HCT116 (cell line): ENCODE measurements around the gene STAB1. TPM values are rescaled to one million over a fixed set of nuclear protein-coding genes. Genes with fewer than 3 reads are reported as not detected.

Source experiments
- ATAC-seq: fragments of 200-7000 bp; cut with Tn5 transposase; 2 replicates; pipeline ENCODE4 v1.9.1; 2020; ENCODE audit warnings: mild to moderate bottlenecking, moderate library complexity
- BruUV-seq: library from RNA; stranded (reverse); fragments of 400-500 nt; replicated peaks from 2 replicates; lab custom pipeline; 2021; lab: Mats Ljungman, UMichigan
- CTCF ChIA-PET: fragments of 300-600 bp; sonication (Branson Sonifier 250); formaldehyde crosslinking; loops from one replicate; lab custom pipeline; 2021; ENCODE audit warnings: antibody characterized with exemption; lab: Charles Lee
- POLR2A ChIA-PET: fragments of 300-600, 350-600 bp; sonication (Branson Sonifier 250); formaldehyde crosslinking; loops from one replicate; lab custom pipeline; 2021; ENCODE audit warnings: antibody characterized with exemption; lab: Charles Lee
- RAD21 ChIA-PET, 2 experiments: fragments of 300-600 bp; sonication (Branson Sonifier 250); formaldehyde crosslinking; loops; one replicate each; lab custom pipeline; 2023; ENCODE audit warnings: low total read pairs in 2 of 2; ENCODE audit not compliant: uncharacterized antibody in 2 of 2, unreplicated experiment in 2 of 2, low non-redundant PET in 1 of 2; lab: Charles Lee
- DNase-seq: peaks from one replicate; pipeline ENCODE4 v3.0.0-alpha.2; 2010; ENCODE audit warnings: low read depth, low spot score
- H2AFZ ChIP-seq: fragments of 200-600 bp; shearing (Covaris generic), sonication (generic); 2 replicates; pipeline ENCODE4 v1.6.1; 2017; ENCODE audit warnings: low read depth, mixed run types, mixed read lengths, antibody characterized with exemption, low read length; ENCODE audit not compliant: poor library complexity, severe bottlenecking
- H3K27ac ChIP-seq: 2 replicates; pipeline ENCODE4 v1.5.1; 2012; ENCODE audit warnings: low read depth, low read length
- H3K27me3 ChIP-seq: fragments of 200-600 bp; sonication (generic); 2 replicates; pipeline ENCODE4 v1.6.1; 2016; ENCODE audit warnings: mixed run types, low read length, mixed read lengths; ENCODE audit not compliant: insufficient read depth
- H3K36me3 ChIP-seq, 2 experiments: fragments of 200-500 bp in 1 of 2; fragments of 200-600 bp in 1 of 2; sonication (Bioruptor generic) in 1 of 2; sonication (generic) in 1 of 2; 2 replicates each; pipeline versions ENCODE4 v1.5.1 to v1.6.1; 2014 to 2016; ENCODE audit warnings: low read length in 2 of 2, inconsistent platforms in 1 of 2, mixed read lengths in 1 of 2, mixed run types in 1 of 2; ENCODE audit not compliant: insufficient read depth in 2 of 2, control insufficient read depth in 1 of 2
- H3K4me1 ChIP-seq, 2 experiments: fragments of 200-600 bp in 1 of 2; sonication (generic) in 1 of 2; 2 replicates each; pipeline versions ENCODE4 v1.5.1 to v1.6.1; 2012 to 2017; ENCODE audit warnings: low read length in 2 of 2, inconsistent platforms in 1 of 2, mild to moderate bottlenecking in 1 of 2, mixed read lengths in 1 of 2, mixed run types in 1 of 2, moderate library complexity in 1 of 2; ENCODE audit not compliant: insufficient read depth in 2 of 2, control insufficient read depth in 1 of 2
- H3K4me2 ChIP-seq: fragments of 200-600 bp; sonication (generic); 2 replicates; pipeline ENCODE4 v1.6.1; 2017; ENCODE audit warnings: mixed run types, low read length, mixed read lengths
- H3K4me3 ChIP-seq, 2 experiments: fragments of 200-600 bp in 1 of 2; sonication (generic) in 1 of 2; replicated peaks in 1 of 2; 2 replicates each; pipeline ENCODE4 v1.5.1; 2011 to 2016; ENCODE audit warnings: low read length in 2 of 2, control low read depth in 1 of 2, low read depth in 1 of 2, mild to moderate bottlenecking in 1 of 2, mixed read lengths in 1 of 2, mixed run types in 1 of 2
- H3K79me2 ChIP-seq: fragments of 200-600 bp; sonication (generic); 2 replicates; pipeline ENCODE4 v1.6.1; 2017; ENCODE audit warnings: mild to moderate bottlenecking, mixed run types, low read length, moderate library complexity, mixed read lengths; ENCODE audit not compliant: insufficient read depth
- H3K9ac ChIP-seq: fragments of 200-600 bp; sonication (generic); 2 replicates; pipeline ENCODE4 v1.6.1; 2016; ENCODE audit warnings: low read length, mixed read lengths
- H3K9me2 ChIP-seq: fragments of 200-600 bp; sonication (generic), shearing (Covaris generic); 2 replicates; pipeline ENCODE4 v1.6.1; 2017; ENCODE audit warnings: mixed run types, mild to moderate bottlenecking, moderate library complexity; ENCODE audit not compliant: insufficient read depth
- H3K9me3 ChIP-seq, 2 experiments: fragments of 200-500 bp in 1 of 2; fragments of 200-600 bp in 1 of 2; sonication (Bioruptor generic) in 1 of 2; sonication (generic) in 1 of 2; 2 replicates each; pipeline ENCODE4 v1.6.1; 2014 to 2017; ENCODE audit warnings: low read length in 2 of 2, mixed read lengths in 2 of 2, inconsistent platforms in 1 of 2, low read depth in 1 of 2, mild to moderate bottlenecking in 1 of 2, mixed run types in 1 of 2, moderate library complexity in 1 of 2; ENCODE audit not compliant: control insufficient read depth in 1 of 2, insufficient read depth in 1 of 2
- H4K20me1 ChIP-seq: fragments of 200-600 bp; sonication (generic), shearing (Covaris generic); 2 replicates; pipeline ENCODE4 v1.6.1; 2017; ENCODE audit warnings: mixed run types, mild to moderate bottlenecking, moderate library complexity; ENCODE audit not compliant: insufficient read depth
- CBX3 ChIP-seq: IDR thresholded peaks from 2 replicates; pipeline ENCODE4 v1.6.1; 2012; ENCODE audit warnings: low read depth
- ELF1 ChIP-seq: IDR thresholded peaks from 2 replicates; pipeline ENCODE4 v1.6.1; 2012; ENCODE audit warnings: low read depth, borderline replicate concordance
- FOSL1 ChIP-seq: IDR thresholded peaks from 2 replicates; pipeline ENCODE4 v1.6.1; 2012; ENCODE audit warnings: low read depth
- POLR2A ChIP-seq: IDR thresholded peaks from 2 replicates; pipeline ENCODE4 v1.7.0; 2011; ENCODE audit warnings: borderline replicate concordance; ENCODE audit not compliant: insufficient read depth, insufficient read length; ENCODE audit errors: extremely low read depth
- REST ChIP-seq: IDR thresholded peaks from 2 replicates; pipeline ENCODE4 v1.6.1; 2012; ENCODE audit warnings: low read depth
- SIN3A ChIP-seq: IDR thresholded peaks from 2 replicates; pipeline ENCODE4 v1.6.1; 2012; ENCODE audit warnings: low read depth
- SP1 ChIP-seq: IDR thresholded peaks from 2 replicates; pipeline ENCODE4 v1.6.1; 2012; ENCODE audit warnings: low read depth
- ZNF274 ChIP-seq: fragments of 200-500 bp; sonication (Bioruptor generic); IDR thresholded peaks from 2 replicates; pipeline ENCODE4 v1.6.1; 2014; ENCODE audit warnings: mild to moderate bottlenecking, low read depth, low read length, inconsistent platforms
- intact Hi-C: fragments of 100-400 bp; cut with micrococcal nuclease; formaldehyde crosslinking; loops from 2 replicates; pipeline ENCODE4 v1.10.0; 2022
- total RNA-seq: library from RNA; stranded (reverse); gene quantifications from one replicate; pipeline ENCODE4 v1.2.1, GENCODE V29; 2021; ENCODE audit not compliant: unreplicated experiment
- TF ChIP-seq, protein P1 (sequence below), 3 experiments: fragments of 200-600 bp in 1 of 3; sonication (generic) in 1 of 3; IDR thresholded peaks in 2 of 3; conservative IDR thresholded peaks in 1 of 3; 2 replicates each; pipeline ENCODE4 v1.5.1; 2012 to 2017; ENCODE audit warnings: low read depth in 2 of 3, low read length in 2 of 3, antibody characterized with exemption in 1 of 3, borderline replicate concordance in 1 of 3, control low read depth in 1 of 3, mild to moderate bottlenecking in 1 of 3, mixed read lengths in 1 of 3, mixed run types in 1 of 3, moderate library complexity in 1 of 3; ENCODE audit not compliant: insufficient read depth in 1 of 3
- TF ChIP-seq, protein P2 (sequence below): IDR thresholded peaks from 2 replicates; pipeline ENCODE4 v1.6.1; 2012

The STAB1 gene
- total RNA-seq, 1 experiment from 2014 or later: 0.44 TPM

- no peak for DNase-seq
- H3K79me2 ChIP-seq: no peaks in the 10 kb centered on the region
- RAD21 ChIA-PET: no interaction called here
These were observed 14.7 kb downstream of the STAB1 start for GRCh38 chr3:52509753-52510328.

GRCh38 chr3:52511509-52511908 lies 16.4 kb downstream of the STAB1 start:
- CTCF ChIA-PET: no interaction called here
- H3K79me2 ChIP-seq: no peaks in the 10 kb centered on the region
- BruUV-seq: no TSS peak
- ATAC-seq (no peak), DNase-seq (no peak)
- no peak overlapping the region for H3K27ac ChIP-seq
- RAD21 ChIA-PET: no interaction called here
- H3K4me2 ChIP-seq: no peak overlapping the region
- intact Hi-C loops: no loop called here
- no peaks in the 10 kb centered on the region for H3K36me3 ChIP-seq
- H3K4me3 ChIP-seq: no peak overlapping the region
- H3K9ac ChIP-seq: no peak overlapping the region
- no peaks in the 10 kb centered on the region for H3K27me3 ChIP-seq
- H3K9me2 ChIP-seq: no peaks in the 10 kb centered on the region
- H2AFZ ChIP-seq: no peak overlapping the region
- H3K9me3 ChIP-seq: no peaks in the 10 kb centered on the region
- peaks cover 3 to 9% of the 10 kb centered on the region in 2 experiments; a peak in 2 of 4 replicates for H3K4me1 ChIP-seq
- no peaks in the 10 kb centered on the region for H4K20me1 ChIP-seq
- POLR2A ChIA-PET: no interaction called here
- no peak for TF ChIP-seq ELF1
- TF ChIP-seq REST: no peak
- TF ChIP-seq SIN3A: no peak
- TF ChIP-seq, protein P1, sequence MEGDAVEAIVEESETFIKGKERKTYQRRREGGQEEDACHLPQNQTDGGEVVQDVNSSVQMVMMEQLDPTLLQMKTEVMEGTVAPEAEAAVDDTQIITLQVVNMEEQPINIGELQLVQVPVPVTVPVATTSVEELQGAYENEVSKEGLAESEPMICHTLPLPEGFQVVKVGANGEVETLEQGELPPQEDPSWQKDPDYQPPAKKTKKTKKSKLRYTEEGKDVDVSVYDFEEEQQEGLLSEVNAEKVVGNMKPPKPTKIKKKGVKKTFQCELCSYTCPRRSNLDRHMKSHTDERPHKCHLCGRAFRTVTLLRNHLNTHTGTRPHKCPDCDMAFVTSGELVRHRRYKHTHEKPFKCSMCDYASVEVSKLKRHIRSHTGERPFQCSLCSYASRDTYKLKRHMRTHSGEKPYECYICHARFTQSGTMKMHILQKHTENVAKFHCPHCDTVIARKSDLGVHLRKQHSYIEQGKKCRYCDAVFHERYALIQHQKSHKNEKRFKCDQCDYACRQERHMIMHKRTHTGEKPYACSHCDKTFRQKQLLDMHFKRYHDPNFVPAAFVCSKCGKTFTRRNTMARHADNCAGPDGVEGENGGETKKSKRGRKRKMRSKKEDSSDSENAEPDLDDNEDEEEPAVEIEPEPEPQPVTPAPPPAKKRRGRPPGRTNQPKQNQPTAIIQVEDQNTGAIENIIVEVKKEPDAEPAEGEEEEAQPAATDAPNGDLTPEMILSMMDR (IDR thresholded peaks at IDR 0.05 in 2 of 3, conservative IDR thresholded peaks at IDR 0.05 in 1 of 3; ENCODE audit: borderline replicate concordance in 1 of 3, insufficient read depth in 1 of 3, low read depth in 2 of 3, low read length in 2 of 3): no peak
- no peak for TF ChIP-seq SP1
- TF ChIP-seq CBX3: no peak

More at GRCh38 chr3:52509753-52510328, 14.7 kb downstream of the STAB1 start:
- intact Hi-C loops: no loop called here
- Histone ChIP-seq H3K9me2 (no peaks in the 10 kb centered on the region), H3K9me3 (no peaks in the 10 kb centered on the region), H3K36me3 (no peaks in the 10 kb centered on the region), H3K27me3 (no peaks in the 10 kb centered on the region), H4K20me1 (no peaks in the 10 kb centered on the region), H3K9ac (no peak overlapping the region), H3K4me2 (no peak overlapping the region), H3K27ac (no peak overlapping the region)
- CTCF ChIA-PET: no interaction called here
- no TSS peak for BruUV-seq
- POLR2A ChIA-PET: no interaction called here
- TF ChIP-seq ZNF274 (no peak), POLR2A (no peak), FOSL1 (no peak)
- TF ChIP-seq, protein P2, sequence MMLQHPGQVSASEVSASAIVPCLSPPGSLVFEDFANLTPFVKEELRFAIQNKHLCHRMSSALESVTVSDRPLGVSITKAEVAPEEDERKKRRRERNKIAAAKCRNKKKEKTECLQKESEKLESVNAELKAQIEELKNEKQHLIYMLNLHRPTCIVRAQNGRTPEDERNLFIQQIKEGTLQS: no peak
- TF ChIP-seq, protein P1 (IDR thresholded peaks at IDR 0.05 in 2 of 3, conservative IDR thresholded peaks at IDR 0.05 in 1 of 3; ENCODE audit: borderline replicate concordance in 1 of 3, insufficient read depth in 1 of 3, low read depth in 2 of 3, low read length in 2 of 3): peak in 1 of 3 experiments; percentile 24; a peak in 1 of 6 replicates
- TF ChIP-seq, all 23 proteins: peak for 1
- ATAC-seq: peak; percentile 28; the same call in 1 of the 2 replicates
- no peak overlapping the region for H2AFZ ChIP-seq
- peaks cover 3 to 9% of the 10 kb centered on the region in 2 experiments; a peak in 2 of 4 replicates for H3K4me1 ChIP-seq
- H3K4me3 ChIP-seq: no peak overlapping the region
